ENCODE measurements around the gene EP400. TPM values are rescaled to one million over a fixed set of nuclear protein-coding genes. Genes with fewer than 3 reads are reported as not detected.

Gene EP400
- polyA plus RNA-seq, 3 donors = 6.1 to 14.3 (median 11.0) TPM

Other genes with a start within 250 kb of the EP400 start
- gene SFSWAP, start 238.9 kb upstream of the EP400 start, polyA plus RNA-seq = 10 to 100 TPM; 16.0 to 28.4 (median 18.1) TPM
- gene MMP17, start 121.5 kb upstream of the EP400 start, polyA plus RNA-seq = 1 to 10 TPM; 2.7 to 7.5 (median 7.4) TPM
- gene ULK1, start 55.3 kb upstream of the EP400 start, polyA plus RNA-seq = 10 to 100 TPM; 13.7 to 47.1 (median 26.2) TPM
- gene PUS1, start 20.7 kb upstream of the EP400 start, polyA plus RNA-seq = 10 to 100 TPM; 13.6 to 37.0 (median 16.6) TPM
- 10 to 100 TPM; 14.3 to 19.0 (median 14.6) TPM for gene DDX51, start 194.4 kb downstream of the EP400 start, polyA plus RNA-seq
- 10 to 100 TPM; 15.8 to 22.6 (median 18.0) TPM for gene NOC4L, start 194.5 kb downstream of the EP400 start, polyA plus RNA-seq

All from adipose tissue (tissue), 3 donors.